ENCODE results near the gene IP6K3. TPM values are rescaled to one million over a fixed set of nuclear protein-coding genes. Genes with fewer than 3 reads are reported as not detected.

IP6K3 gene
- total RNA-seq, 4 donors from 2014 or later = 0.51 to 0.83 TPM; not detected in 2

DNA sequence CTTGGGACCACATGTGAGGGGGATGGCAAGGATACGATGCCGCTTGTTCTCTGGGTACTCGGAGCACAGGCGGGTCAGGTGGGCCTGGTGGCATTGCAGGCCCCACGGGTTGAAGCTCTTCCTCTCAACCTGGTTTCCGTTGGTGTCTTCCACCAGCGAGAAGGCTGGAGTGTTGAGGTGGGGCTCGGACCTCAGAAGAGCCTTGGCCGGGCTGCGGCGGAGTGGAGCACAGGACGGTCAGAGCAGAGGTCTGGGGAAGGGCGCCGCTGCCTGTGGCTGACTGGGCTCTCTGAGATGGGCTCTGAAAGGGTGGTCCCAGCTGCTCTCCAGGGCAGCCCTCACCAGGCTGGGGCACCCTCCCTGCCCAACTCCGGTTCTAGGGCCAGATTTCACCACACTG lies 20.0 kb downstream of the IP6K3 start:
- H3K4me1 ChIP-seq = no peaks in the 10 kb centered on the region
- H3K9me3 ChIP-seq = no peaks in the 10 kb centered on the region
- H3K4me3 ChIP-seq = no peak overlapping the region
- H3K27me3 ChIP-seq = peaks cover 13% of the 10 kb centered on the region
- no peak for DNase-seq (ENCODE audit: low spot score in 2 of 2)
- TF ChIP-seq POLR2AphosphoS5 (IDR thresholded peaks at IDR 0.05) (no peak), POLR2A (IDR thresholded peaks at IDR 0.05) (no peak), EP300 (IDR thresholded peaks at IDR 0.05) (no peak)
- TF ChIP-seq, protein P1, sequence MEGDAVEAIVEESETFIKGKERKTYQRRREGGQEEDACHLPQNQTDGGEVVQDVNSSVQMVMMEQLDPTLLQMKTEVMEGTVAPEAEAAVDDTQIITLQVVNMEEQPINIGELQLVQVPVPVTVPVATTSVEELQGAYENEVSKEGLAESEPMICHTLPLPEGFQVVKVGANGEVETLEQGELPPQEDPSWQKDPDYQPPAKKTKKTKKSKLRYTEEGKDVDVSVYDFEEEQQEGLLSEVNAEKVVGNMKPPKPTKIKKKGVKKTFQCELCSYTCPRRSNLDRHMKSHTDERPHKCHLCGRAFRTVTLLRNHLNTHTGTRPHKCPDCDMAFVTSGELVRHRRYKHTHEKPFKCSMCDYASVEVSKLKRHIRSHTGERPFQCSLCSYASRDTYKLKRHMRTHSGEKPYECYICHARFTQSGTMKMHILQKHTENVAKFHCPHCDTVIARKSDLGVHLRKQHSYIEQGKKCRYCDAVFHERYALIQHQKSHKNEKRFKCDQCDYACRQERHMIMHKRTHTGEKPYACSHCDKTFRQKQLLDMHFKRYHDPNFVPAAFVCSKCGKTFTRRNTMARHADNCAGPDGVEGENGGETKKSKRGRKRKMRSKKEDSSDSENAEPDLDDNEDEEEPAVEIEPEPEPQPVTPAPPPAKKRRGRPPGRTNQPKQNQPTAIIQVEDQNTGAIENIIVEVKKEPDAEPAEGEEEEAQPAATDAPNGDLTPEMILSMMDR (IDR thresholded peaks at IDR 0.05) = no peak
- no peak overlapping the region for H3K27ac ChIP-seq
- H3K36me3 ChIP-seq = no peaks in the 10 kb centered on the region
- WGBS = 97% methylated on average over 15 of the region's 15 CpGs

DNA sequence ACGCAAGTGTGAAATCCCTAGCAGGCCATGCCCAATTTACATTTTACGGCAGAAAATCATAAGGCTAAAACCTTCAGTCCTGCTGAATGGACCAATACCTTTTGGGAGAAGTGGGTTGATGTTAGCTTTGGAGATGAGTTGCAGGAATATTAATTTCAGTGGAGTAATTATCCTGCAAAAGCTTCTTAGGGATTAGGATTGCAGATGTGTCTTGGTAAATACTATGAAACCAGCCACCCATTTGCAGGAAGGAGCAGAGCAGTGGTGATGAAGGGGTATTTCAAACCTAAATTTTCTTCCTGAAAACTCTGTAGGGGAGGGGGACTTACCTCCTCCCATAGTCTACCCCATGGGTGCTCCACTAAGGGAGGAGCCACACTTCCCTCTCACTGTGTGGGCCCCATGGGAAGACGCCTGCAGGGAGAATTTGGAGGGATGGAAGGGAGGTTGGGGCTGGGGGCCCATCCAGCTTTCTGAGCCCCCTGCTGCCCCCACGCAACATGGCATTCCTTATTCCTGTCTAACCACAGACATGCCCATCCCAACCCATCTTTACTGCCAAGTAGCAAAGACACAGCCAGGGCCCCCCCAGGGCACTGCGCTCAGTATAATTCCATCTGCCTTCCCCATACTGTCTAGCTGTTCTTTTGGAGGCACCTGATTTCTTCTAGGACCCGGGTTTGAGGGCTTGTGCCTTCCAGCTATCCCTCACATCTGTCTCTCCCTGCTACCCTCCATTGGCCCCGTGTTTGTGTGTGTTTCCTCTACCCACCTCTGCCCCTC lies 20.6 kb downstream of the IP6K3 start:
- 86% methylated on average over 7 of the region's 7 CpGs for WGBS
- TF ChIP-seq POLR2A (IDR thresholded peaks at IDR 0.05) (no peak), EP300 (IDR thresholded peaks at IDR 0.05) (no peak), POLR2AphosphoS5 (IDR thresholded peaks at IDR 0.05) (no peak)
- TF ChIP-seq, protein P1 (IDR thresholded peaks at IDR 0.05) = no peak
- Histone ChIP-seq H3K4me3 (no peak overlapping the region), H3K27me3 (peaks cover 13% of the 10 kb centered on the region), H3K36me3 (no peaks in the 10 kb centered on the region), H3K9me3 (no peaks in the 10 kb centered on the region), H3K4me1 (no peaks in the 10 kb centered on the region), H3K27ac (no peak overlapping the region)
- DNase-seq (ENCODE audit: low spot score in 2 of 2) = no peak

DNA sequence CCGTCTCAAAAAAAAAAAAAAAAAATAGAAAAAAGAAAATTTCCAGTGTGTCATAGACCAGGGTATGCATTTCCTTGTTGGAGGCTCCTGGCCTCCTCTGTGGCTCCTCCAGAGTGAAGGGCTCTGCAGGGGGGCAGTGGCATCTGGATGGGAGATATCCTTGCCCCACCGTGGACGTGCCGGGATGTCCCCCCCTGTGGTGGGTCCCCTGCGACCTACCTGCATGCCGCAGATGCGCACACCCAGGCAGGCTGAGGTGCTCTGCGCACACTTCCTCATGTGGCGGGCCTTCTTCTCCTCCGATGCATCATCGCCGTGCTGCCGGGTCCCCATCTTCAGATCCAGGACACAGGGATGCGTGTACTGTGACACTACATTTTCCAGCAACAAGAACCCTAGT lies 21.5 kb downstream of the IP6K3 start:
- H3K27me3 ChIP-seq = peaks cover 13% of the 10 kb centered on the region
- H3K36me3 ChIP-seq = no peaks in the 10 kb centered on the region
- H3K4me1 ChIP-seq = no peaks in the 10 kb centered on the region
- no peak overlapping the region for H3K27ac ChIP-seq
- no peaks in the 10 kb centered on the region for H3K9me3 ChIP-seq
- WGBS = 93% methylated on average over 14 of the region's 14 CpGs
- H3K4me3 ChIP-seq = no peak overlapping the region
- DNase-seq (ENCODE audit: low spot score in 2 of 2) = no peak
- TF ChIP-seq, protein P1 (IDR thresholded peaks at IDR 0.05) = no peak
- TF ChIP-seq POLR2A (IDR thresholded peaks at IDR 0.05) = no peak
- TF ChIP-seq POLR2AphosphoS5 (IDR thresholded peaks at IDR 0.05) = no peak
- TF ChIP-seq EP300 (IDR thresholded peaks at IDR 0.05) = no peak

- no peak overlapping the region for H3K4me3 ChIP-seq
- H3K9me3 ChIP-seq = no peaks in the 10 kb centered on the region
- no peaks in the 10 kb centered on the region for H3K36me3 ChIP-seq
- WGBS = 62% methylated on average over 12 of the region's 13 CpGs
- TF ChIP-seq POLR2A (IDR thresholded peaks at IDR 0.05) (no peak), EP300 (IDR thresholded peaks at IDR 0.05) (no peak), POLR2AphosphoS5 (IDR thresholded peaks at IDR 0.05) (no peak)
- TF ChIP-seq, protein P1 (IDR thresholded peaks at IDR 0.05) = no peak
- no peak overlapping the region for H3K27ac ChIP-seq
- DNase-seq (ENCODE audit: low spot score in 2 of 2) = no peak
- peaks cover 13% of the 10 kb centered on the region for H3K27me3 ChIP-seq
- no peaks in the 10 kb centered on the region for H3K4me1 ChIP-seq
These were observed 22.3 kb downstream of the IP6K3 start for GRCh38 chr6:33724102-33725023.
